OCI-LY3 (cell line): ENCODE measurements around the gene PLD6.

Experiments
- H2AFZ ChIP-seq: fragments of 200-600, 300-600 bp; shearing (Covaris generic); 2 replicates; pipeline ENCODE4 v1.6.0; 2014; ENCODE audit warnings: antibody characterized with exemption, low read depth, low read length
- H3K27ac ChIP-seq: fragments of 200-600, 300-600 bp; sonication (generic); 2 replicates; pipeline ENCODE4 v1.5.1; 2014; ENCODE audit warnings: mild to moderate bottlenecking, low read length, moderate library complexity, mixed read lengths
- H3K27me3 ChIP-seq: fragments of 200-600, 300-600 bp; sonication (generic); 2 replicates; pipeline ENCODE4 v1.6.1; 2014; ENCODE audit warnings: low read depth, low read length, mixed read lengths
- H3K36me3 ChIP-seq: fragments of 200-600, 300-600 bp; sonication (generic); replicated peaks from 2 replicates; pipeline ENCODE3; 2014; ENCODE audit warnings: low read depth, low read length, mixed read lengths
- H3K4me1 ChIP-seq: fragments of 300-600, 200-600 bp; sonication (generic); 2 replicates; pipeline ENCODE4 v1.6.1; 2014; ENCODE audit warnings: low read length, mixed read lengths
- H3K4me2 ChIP-seq: fragments of 200-600, 300-600 bp; sonication (generic); 2 replicates; pipeline ENCODE4 v1.6.1; 2014; ENCODE audit warnings: low read length, mixed read lengths
- H3K4me3 ChIP-seq: fragments of 300-600, 200-600 bp; sonication (generic); 2 replicates; pipeline ENCODE4 v1.5.1; 2014; ENCODE audit warnings: antibody characterized with exemption, mild to moderate bottlenecking, low read length, moderate library complexity
- H3K79me2 ChIP-seq: fragments of 300-600, 200-600 bp; shearing (Covaris generic); 2 replicates; pipeline ENCODE4 v1.6.1; 2014; ENCODE audit warnings: mild to moderate bottlenecking, low read length, mixed read lengths
- H3K9ac ChIP-seq: fragments of 300-600, 200-600 bp; shearing (Covaris generic); 2 replicates; pipeline ENCODE4 v1.6.0; 2014; ENCODE audit warnings: mild to moderate bottlenecking, low read length, moderate library complexity
- H3K9me3 ChIP-seq: fragments of 200-600, 300-600 bp; shearing (Covaris generic); 2 replicates; pipeline ENCODE4 v1.6.1; 2014; ENCODE audit warnings: low read length, mixed read lengths; ENCODE audit not compliant: insufficient read depth
- H4K20me1 ChIP-seq: fragments of 200-600, 300-600 bp; sonication (generic); 2 replicates; pipeline ENCODE4 v1.6.1; 2016; ENCODE audit warnings: low read length, mixed read lengths; ENCODE audit not compliant: insufficient read depth
- EZH2phosphoT487 ChIP-seq: fragments of 200-600 bp; shearing (Covaris generic); IDR thresholded peaks from 2 replicates; pipeline ENCODE4 v1.6.1; 2018; ENCODE audit warnings: antibody characterized with exemption, mixed run types, low read depth
- TF ChIP-seq, protein P1 (sequence below): fragments of 200-600, 300-600 bp; sonication (generic); IDR thresholded peaks from 2 replicates; pipeline ENCODE4 v1.5.1; 2014; ENCODE audit warnings: antibody characterized with exemption, low read length, low read depth

The PLD6 gene

GRCh38 chr17:17166446-17166845 is 39.7 kb downstream of the PLD6 start:
- H2AFZ ChIP-seq = no peak overlapping the region
- H3K4me2 ChIP-seq = no peak overlapping the region
- H3K79me2 ChIP-seq = no peaks in the 10 kb centered on the region
- no peak overlapping the region for H3K27ac ChIP-seq
- no peaks in the 10 kb centered on the region for H3K9me3 ChIP-seq
- H3K36me3 ChIP-seq = no peaks in the 10 kb centered on the region
- no peaks in the 10 kb centered on the region for H3K27me3 ChIP-seq
- H3K4me3 ChIP-seq = no peak overlapping the region
- no peak overlapping the region for H3K9ac ChIP-seq
- H3K4me1 ChIP-seq = no peaks in the 10 kb centered on the region
- no peaks in the 10 kb centered on the region for H4K20me1 ChIP-seq
- TF ChIP-seq EZH2phosphoT487 = no peak
- TF ChIP-seq, protein P1, sequence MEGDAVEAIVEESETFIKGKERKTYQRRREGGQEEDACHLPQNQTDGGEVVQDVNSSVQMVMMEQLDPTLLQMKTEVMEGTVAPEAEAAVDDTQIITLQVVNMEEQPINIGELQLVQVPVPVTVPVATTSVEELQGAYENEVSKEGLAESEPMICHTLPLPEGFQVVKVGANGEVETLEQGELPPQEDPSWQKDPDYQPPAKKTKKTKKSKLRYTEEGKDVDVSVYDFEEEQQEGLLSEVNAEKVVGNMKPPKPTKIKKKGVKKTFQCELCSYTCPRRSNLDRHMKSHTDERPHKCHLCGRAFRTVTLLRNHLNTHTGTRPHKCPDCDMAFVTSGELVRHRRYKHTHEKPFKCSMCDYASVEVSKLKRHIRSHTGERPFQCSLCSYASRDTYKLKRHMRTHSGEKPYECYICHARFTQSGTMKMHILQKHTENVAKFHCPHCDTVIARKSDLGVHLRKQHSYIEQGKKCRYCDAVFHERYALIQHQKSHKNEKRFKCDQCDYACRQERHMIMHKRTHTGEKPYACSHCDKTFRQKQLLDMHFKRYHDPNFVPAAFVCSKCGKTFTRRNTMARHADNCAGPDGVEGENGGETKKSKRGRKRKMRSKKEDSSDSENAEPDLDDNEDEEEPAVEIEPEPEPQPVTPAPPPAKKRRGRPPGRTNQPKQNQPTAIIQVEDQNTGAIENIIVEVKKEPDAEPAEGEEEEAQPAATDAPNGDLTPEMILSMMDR = no peak

GRCh38 chr17:17165666-17166308 is 40.3 kb downstream of the PLD6 start:
- Histone ChIP-seq H3K4me3 (no peak overlapping the region), H4K20me1 (no peaks in the 10 kb centered on the region), H3K4me1 (no peaks in the 10 kb centered on the region), H3K36me3 (no peaks in the 10 kb centered on the region), H3K79me2 (no peaks in the 10 kb centered on the region), H3K9ac (no peak overlapping the region), H3K27ac (no peak overlapping the region), H3K4me2 (no peak overlapping the region), H3K27me3 (no peaks in the 10 kb centered on the region), H3K9me3 (no peaks in the 10 kb centered on the region), H2AFZ (no peak overlapping the region)
- TF ChIP-seq EZH2phosphoT487 = no peak
- TF ChIP-seq, protein P1 = no peak

GRCh38 chr17:17164676-17165075 is 41.5 kb downstream of the PLD6 start:
- Histone ChIP-seq H3K4me3 (no peak overlapping the region), H3K9me3 (no peaks in the 10 kb centered on the region), H2AFZ (no peak overlapping the region), H3K9ac (no peak overlapping the region), H3K36me3 (no peaks in the 10 kb centered on the region), H3K4me2 (no peak overlapping the region), H4K20me1 (no peaks in the 10 kb centered on the region), H3K79me2 (no peaks in the 10 kb centered on the region), H3K27me3 (no peaks in the 10 kb centered on the region), H3K27ac (no peak overlapping the region), H3K4me1 (no peaks in the 10 kb centered on the region)
- no peak for TF ChIP-seq EZH2phosphoT487
- TF ChIP-seq, protein P1 = no peak

GRCh38 chr17:17164156-17164555 is 42.0 kb downstream of the PLD6 start:
- H2AFZ ChIP-seq = no peak overlapping the region
- no peaks in the 10 kb centered on the region for H3K36me3 ChIP-seq
- no peak overlapping the region for H3K4me2 ChIP-seq
- H3K27ac ChIP-seq = no peak overlapping the region
- no peaks in the 10 kb centered on the region for H4K20me1 ChIP-seq
- H3K9ac ChIP-seq = no peak overlapping the region
- no peaks in the 10 kb centered on the region for H3K4me1 ChIP-seq
- no peaks in the 10 kb centered on the region for H3K27me3 ChIP-seq
- no peaks in the 10 kb centered on the region for H3K79me2 ChIP-seq
- no peak overlapping the region for H3K4me3 ChIP-seq
- H3K9me3 ChIP-seq = no peaks in the 10 kb centered on the region
- no peak for TF ChIP-seq EZH2phosphoT487
